ENCODE measurements around the gene ETV7. TPM values are rescaled to one million over a fixed set of nuclear protein-coding genes. Genes with fewer than 3 reads are reported as not detected.

Gene ETV7
- polyA plus RNA-seq, 3 donors = 0.10 to 2.2 (median 1.5) TPM

DNA sequence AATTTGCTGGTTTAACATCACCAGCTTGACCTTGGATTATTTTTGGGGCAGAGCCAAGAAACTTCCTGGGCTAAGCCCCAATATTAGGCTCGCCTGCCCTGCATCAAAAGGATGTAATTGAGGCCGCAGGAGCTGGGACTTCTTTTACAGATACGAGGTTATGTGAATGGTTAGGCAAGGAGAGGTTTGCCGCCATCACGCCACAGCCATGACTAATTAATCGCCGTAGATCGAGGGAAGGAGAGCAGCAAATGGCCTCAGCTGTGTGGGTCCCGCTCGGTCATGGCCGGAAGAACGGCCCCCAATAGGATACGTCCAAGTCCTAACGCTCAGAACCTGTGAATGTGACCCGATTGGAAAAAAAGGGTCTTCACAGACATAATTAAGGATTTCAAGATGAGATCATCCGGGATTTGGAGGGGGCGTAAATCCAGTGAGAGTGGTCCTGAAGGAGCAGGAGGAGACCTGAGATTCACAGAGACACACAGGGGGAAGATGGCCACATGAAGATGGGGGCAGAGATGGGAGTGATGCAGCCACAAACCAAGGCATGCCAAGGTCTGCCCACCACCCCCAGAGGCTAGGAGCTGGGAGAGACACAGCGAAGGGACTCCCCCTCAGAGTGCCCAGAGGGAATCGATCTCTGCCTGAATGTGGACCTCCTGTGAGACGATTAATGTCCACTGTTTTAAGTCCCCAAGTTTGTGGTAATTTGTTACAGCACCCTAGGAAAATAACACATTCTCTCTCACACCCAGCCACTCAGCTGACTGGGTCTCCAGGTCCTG is 40.8 kb downstream of the ETV7 start:
- Mint-ChIP-seq H3K27me3 (ENCODE audit: low read depth in 3 of 3) (peaks cover 2 to 5% (median 4%) of the 10 kb centered on the region in 3 donors), H3K4me1 (peaks cover 8% of the 10 kb centered on the region), H3K4me3 (no peak overlapping the region), H3K9me3 (no peaks in the 10 kb centered on the region), H3K27ac (peak overlapping the region in 1 of 7 donors; percentile 50), H3K36me3 (no peaks in the 10 kb centered on the region)
- Histone ChIP-seq H3K27me3 (ENCODE audit: control insufficient read depth in 2 of 2, insufficient read depth in 2 of 2, low read length in 2 of 2) (no peaks in the 10 kb centered on the region), H3K9me3 (replicated peaks in 1 of 2; ENCODE audit: control insufficient read depth in 1 of 2, insufficient read depth in 1 of 2, low read length in 2 of 2) (no peaks in the 10 kb centered on the region), H4K20me1 (ENCODE audit: insufficient read depth, low read length) (no peaks in the 10 kb centered on the region), H3K4me2 (replicated peaks; ENCODE audit: extremely low read depth, low read length, poor library complexity, severe bottlenecking) (no peak overlapping the region), H3K27ac (ENCODE audit: low read depth in 1 of 2, low read length in 2 of 2) (no peak overlapping the region), H3K9ac (ENCODE audit: insufficient read depth, low read length, poor library complexity, severe bottlenecking) (no peak overlapping the region), H2AFZ (ENCODE audit: insufficient read depth, low read depth, low read length, poor library complexity, severe bottlenecking) (no peak overlapping the region), H3K36me3 (replicated peaks in 1 of 2; ENCODE audit: control insufficient read depth in 1 of 2, insufficient read depth in 2 of 2, low read length in 2 of 2) (no peaks in the 10 kb centered on the region), H3K4me1 (ENCODE audit: control insufficient read depth in 1 of 2, insufficient read depth in 2 of 2, low read length in 2 of 2) (no peaks in the 10 kb centered on the region), H3K79me2 (ENCODE audit: insufficient read depth, low read length) (no peaks in the 10 kb centered on the region), H3K4me3 (replicated peaks in 1 of 3; ENCODE audit: low read depth in 2 of 3, low read length in 3 of 3) (no peak overlapping the region)
- DNase-seq = no peak
- WGBS (ENCODE audit: insufficient coverage) = 97% methylated on average over 18 of the region's 20 CpGs
- intact Hi-C loops (cut with micrococcal nuclease) = no loop called here
- TF ChIP-seq, protein P1, sequence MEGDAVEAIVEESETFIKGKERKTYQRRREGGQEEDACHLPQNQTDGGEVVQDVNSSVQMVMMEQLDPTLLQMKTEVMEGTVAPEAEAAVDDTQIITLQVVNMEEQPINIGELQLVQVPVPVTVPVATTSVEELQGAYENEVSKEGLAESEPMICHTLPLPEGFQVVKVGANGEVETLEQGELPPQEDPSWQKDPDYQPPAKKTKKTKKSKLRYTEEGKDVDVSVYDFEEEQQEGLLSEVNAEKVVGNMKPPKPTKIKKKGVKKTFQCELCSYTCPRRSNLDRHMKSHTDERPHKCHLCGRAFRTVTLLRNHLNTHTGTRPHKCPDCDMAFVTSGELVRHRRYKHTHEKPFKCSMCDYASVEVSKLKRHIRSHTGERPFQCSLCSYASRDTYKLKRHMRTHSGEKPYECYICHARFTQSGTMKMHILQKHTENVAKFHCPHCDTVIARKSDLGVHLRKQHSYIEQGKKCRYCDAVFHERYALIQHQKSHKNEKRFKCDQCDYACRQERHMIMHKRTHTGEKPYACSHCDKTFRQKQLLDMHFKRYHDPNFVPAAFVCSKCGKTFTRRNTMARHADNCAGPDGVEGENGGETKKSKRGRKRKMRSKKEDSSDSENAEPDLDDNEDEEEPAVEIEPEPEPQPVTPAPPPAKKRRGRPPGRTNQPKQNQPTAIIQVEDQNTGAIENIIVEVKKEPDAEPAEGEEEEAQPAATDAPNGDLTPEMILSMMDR (IDR thresholded peaks at IDR 0.05) = no peak

DNA sequence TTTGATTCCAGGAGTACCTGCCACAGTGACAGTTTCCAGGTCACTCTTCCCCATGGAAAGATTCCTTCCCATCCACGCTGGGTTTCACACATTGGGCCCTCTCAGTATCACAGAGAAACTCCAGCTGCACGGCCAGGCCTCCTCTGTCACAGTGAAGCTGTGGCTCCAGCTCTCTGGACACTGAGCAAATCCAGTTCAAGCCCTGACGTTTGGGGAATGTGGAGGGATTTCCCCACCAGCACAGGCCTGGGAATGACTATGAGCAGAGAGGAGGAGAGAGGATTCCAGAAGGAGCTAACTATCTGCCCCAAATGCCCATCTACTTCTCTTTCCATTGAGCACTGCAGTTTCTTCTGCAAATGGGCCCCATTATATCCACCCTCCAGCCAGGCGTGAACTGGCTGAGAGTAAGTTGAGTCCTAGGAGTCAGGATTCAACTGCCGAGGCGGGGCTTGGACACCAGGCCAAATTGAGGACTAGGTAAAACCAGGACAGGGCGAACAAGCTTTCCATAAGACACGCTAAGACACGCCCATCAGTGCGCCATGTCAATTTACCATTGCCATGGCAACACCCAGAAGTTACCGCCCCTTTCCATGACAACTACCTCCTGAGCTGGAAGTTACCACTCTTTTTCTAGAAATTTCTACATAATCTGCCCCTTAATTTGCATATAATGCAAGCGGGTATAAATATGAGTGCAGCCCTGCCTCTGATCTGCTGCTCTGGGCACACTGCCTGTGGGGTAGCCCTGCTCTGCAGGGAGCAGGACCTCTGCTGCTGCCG is 41.6 kb downstream of the ETV7 start:
- Histone ChIP-seq H3K27me3 (ENCODE audit: control insufficient read depth in 2 of 2, insufficient read depth in 2 of 2, low read length in 2 of 2) (no peaks in the 10 kb centered on the region), H3K9me3 (replicated peaks in 1 of 2; ENCODE audit: control insufficient read depth in 1 of 2, insufficient read depth in 1 of 2, low read length in 2 of 2) (no peaks in the 10 kb centered on the region)
- WGBS (ENCODE audit: insufficient coverage) = 98% methylated on average over 11 of the region's 13 CpGs

More for the DNA sequence above, 41.6 kb downstream of the ETV7 start:
- no peak for DNase-seq
- TF ChIP-seq, protein P1 (IDR thresholded peaks at IDR 0.05) = no peak
- Histone ChIP-seq H3K4me2 (replicated peaks; ENCODE audit: extremely low read depth, low read length, poor library complexity, severe bottlenecking) (no peak overlapping the region), H3K4me3 (replicated peaks in 1 of 3; ENCODE audit: low read depth in 2 of 3, low read length in 3 of 3) (no peak overlapping the region), H2AFZ (ENCODE audit: insufficient read depth, low read depth, low read length, poor library complexity, severe bottlenecking) (no peak overlapping the region), H3K4me1 (ENCODE audit: control insufficient read depth in 1 of 2, insufficient read depth in 2 of 2, low read length in 2 of 2) (peaks cover 3 to 4% of the 10 kb centered on the region in 2 donors), H4K20me1 (ENCODE audit: insufficient read depth, low read length) (no peaks in the 10 kb centered on the region), H3K27ac (ENCODE audit: low read depth in 1 of 2, low read length in 2 of 2) (no peak overlapping the region), H3K9ac (ENCODE audit: insufficient read depth, low read length, poor library complexity, severe bottlenecking) (no peak overlapping the region), H3K79me2 (ENCODE audit: insufficient read depth, low read length) (no peaks in the 10 kb centered on the region), H3K36me3 (replicated peaks in 1 of 2; ENCODE audit: control insufficient read depth in 1 of 2, insufficient read depth in 2 of 2, low read length in 2 of 2) (no peaks in the 10 kb centered on the region)
- intact Hi-C loops (cut with micrococcal nuclease) = no loop called here
- peaks cover 8% of the 10 kb centered on the region for H3K4me1 Mint-ChIP-seq
- peaks cover 3 to 7% (median 6%) of the 10 kb centered on the region in 3 donors for H3K27me3 Mint-ChIP-seq (ENCODE audit: low read depth in 3 of 3)
- no peaks in the 10 kb centered on the region for H3K36me3 Mint-ChIP-seq
- no peaks in the 10 kb centered on the region for H3K9me3 Mint-ChIP-seq
- no peak overlapping the region for H3K27ac Mint-ChIP-seq
- H3K4me3 Mint-ChIP-seq = no peak overlapping the region

Measured in CD14-positive monocyte (primary cell).